Measurements from ENCODE around the gene LSM14A. TPM values are rescaled to one million over a fixed set of nuclear protein-coding genes. Genes with fewer than 3 reads are reported as not detected.
A peak's percentile ranks its signal among the peaks of the same experiment; 100 is the strongest.

LSM14A gene
- total RNA-seq, 1 experiment from 2014 or later: 67.4 TPM

DNA sequence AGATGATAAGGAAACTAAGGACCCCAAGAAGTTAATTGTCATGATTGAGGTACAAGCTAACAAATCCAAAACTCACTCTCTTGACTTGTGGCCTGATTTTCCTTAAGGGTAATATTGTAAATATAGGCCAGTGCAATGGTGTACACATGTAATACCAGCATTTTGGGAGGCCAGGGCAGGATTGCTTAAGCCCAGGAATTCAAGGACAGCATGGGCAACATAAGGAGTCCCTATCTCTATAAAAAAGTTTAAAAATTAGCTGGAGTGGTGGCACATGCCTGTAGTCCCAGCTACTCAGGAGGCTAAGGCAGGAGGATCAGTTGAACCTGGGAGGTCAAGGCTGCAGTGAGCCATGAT, 53.3 kb downstream of the LSM14A start:
- Histone ChIP-seq H3K27ac (ENCODE audit: low read length) (peak overlapping the region; percentile 34; the same call in 1 of the 2 replicates), H2AFZ (ENCODE audit: low read length) (no peak overlapping the region), H3K4me1 (ENCODE audit: insufficient read depth, low read length) (peaks cover 31% of the 10 kb centered on the region), H3K36me3 (ENCODE audit: low read depth, low read length) (peaks cover 60% of the 10 kb centered on the region), H4K20me1 (ENCODE audit: low read length) (peaks cover 5% of the 10 kb centered on the region; the same call in 1 of the 2 replicates), H3K79me2 (ENCODE audit: low read length) (no peaks in the 10 kb centered on the region), H3K27me3 (ENCODE audit: low read length) (no peaks in the 10 kb centered on the region), H3K9me2 (replicated peaks; ENCODE audit: low read length) (no peaks in the 10 kb centered on the region), H3K4me2 (ENCODE audit: low read length) (no peak overlapping the region), H3F3A (ENCODE audit: low read length, unreplicated experiment) (no peaks in the 10 kb centered on the region), H3K9me3 (ENCODE audit: low read length) (no peaks in the 10 kb centered on the region), H3K9ac (ENCODE audit: low read length) (no peak overlapping the region), H3K4me3 (ENCODE audit: low read length) (no peak overlapping the region)
- TF ChIP-seq, protein P1, sequence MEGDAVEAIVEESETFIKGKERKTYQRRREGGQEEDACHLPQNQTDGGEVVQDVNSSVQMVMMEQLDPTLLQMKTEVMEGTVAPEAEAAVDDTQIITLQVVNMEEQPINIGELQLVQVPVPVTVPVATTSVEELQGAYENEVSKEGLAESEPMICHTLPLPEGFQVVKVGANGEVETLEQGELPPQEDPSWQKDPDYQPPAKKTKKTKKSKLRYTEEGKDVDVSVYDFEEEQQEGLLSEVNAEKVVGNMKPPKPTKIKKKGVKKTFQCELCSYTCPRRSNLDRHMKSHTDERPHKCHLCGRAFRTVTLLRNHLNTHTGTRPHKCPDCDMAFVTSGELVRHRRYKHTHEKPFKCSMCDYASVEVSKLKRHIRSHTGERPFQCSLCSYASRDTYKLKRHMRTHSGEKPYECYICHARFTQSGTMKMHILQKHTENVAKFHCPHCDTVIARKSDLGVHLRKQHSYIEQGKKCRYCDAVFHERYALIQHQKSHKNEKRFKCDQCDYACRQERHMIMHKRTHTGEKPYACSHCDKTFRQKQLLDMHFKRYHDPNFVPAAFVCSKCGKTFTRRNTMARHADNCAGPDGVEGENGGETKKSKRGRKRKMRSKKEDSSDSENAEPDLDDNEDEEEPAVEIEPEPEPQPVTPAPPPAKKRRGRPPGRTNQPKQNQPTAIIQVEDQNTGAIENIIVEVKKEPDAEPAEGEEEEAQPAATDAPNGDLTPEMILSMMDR (conservative IDR thresholded peaks at IDR 0.05; ENCODE audit: low read depth, low read length): no peak
- TF ChIP-seq EZH2phosphoT487 (IDR thresholded peaks at IDR 0.05; ENCODE audit: borderline replicate concordance, low read length): no peak
- no peak for TF ChIP-seq EZH2 (IDR thresholded peaks at IDR 0.05; ENCODE audit: low read length, unreplicated experiment)
- ChIA-PET CTCF (no interaction called here), POLR2A (ENCODE audit: unreplicated experiment) (interaction anchor here (0.6 kb wide), 1 partner anchor 108 kb away, joined by 3 read pairs; no protein-coding TSS in a partner anchor)
- ATAC-seq: no peak; the same call in 1 of the 2 replicates
- no peak for DNase-seq
- no TSS peak for BruUV-seq (replicated peaks)
- intact Hi-C loops (cut with micrococcal nuclease): loop anchor here (5.0 kb wide), 1 partner anchor 112 kb away; no protein-coding TSS in a partner anchor

DNA sequence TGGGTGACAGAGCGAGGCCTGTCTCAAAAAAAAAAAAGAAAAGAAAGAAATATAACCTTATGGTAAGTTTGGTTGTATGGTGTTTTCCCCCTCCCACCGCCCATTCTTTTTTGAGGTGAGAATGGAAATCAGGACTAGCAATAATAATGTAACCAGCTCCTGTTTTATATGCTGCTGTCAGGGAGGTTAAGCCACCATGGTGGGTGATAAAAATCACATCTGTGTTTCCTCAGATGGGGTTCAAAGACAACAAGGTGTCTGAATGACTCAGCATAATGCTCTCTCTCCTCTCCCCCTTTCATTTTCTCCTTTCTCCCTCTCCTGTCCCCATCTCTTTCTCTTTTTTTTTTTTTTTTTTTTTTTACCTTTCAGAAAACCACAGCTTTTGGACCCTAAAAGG, 53.7 kb downstream of the LSM14A start:
- Histone ChIP-seq H2AFZ (ENCODE audit: low read length) (no peak overlapping the region), H3K9me2 (replicated peaks; ENCODE audit: low read length) (no peaks in the 10 kb centered on the region), H3K27me3 (ENCODE audit: low read length) (no peaks in the 10 kb centered on the region), H3K79me2 (ENCODE audit: low read length) (no peaks in the 10 kb centered on the region), H3K4me1 (ENCODE audit: insufficient read depth, low read length) (peaks cover 34% of the 10 kb centered on the region), H3F3A (ENCODE audit: low read length, unreplicated experiment) (no peaks in the 10 kb centered on the region), H3K36me3 (ENCODE audit: low read depth, low read length) (peaks cover 60% of the 10 kb centered on the region), H3K9ac (ENCODE audit: low read length) (no peak overlapping the region), H3K9me3 (ENCODE audit: low read length) (no peaks in the 10 kb centered on the region), H3K4me3 (ENCODE audit: low read length) (no peak overlapping the region), H4K20me1 (ENCODE audit: low read length) (peaks cover 5% of the 10 kb centered on the region; the same call in 1 of the 2 replicates), H3K27ac (ENCODE audit: low read length) (no peak overlapping the region), H3K4me2 (ENCODE audit: low read length) (no peak overlapping the region)
- intact Hi-C loops (cut with micrococcal nuclease): loop anchor here (5.0 kb wide), 1 partner anchor 111 kb away; no protein-coding TSS in a partner anchor
- ATAC-seq (no peak), DNase-seq (no peak)
- POLR2A ChIA-PET (ENCODE audit: unreplicated experiment): no interaction called here
- TF ChIP-seq, protein P1 (conservative IDR thresholded peaks at IDR 0.05; ENCODE audit: low read depth, low read length): no peak
- TF ChIP-seq EZH2phosphoT487 (IDR thresholded peaks at IDR 0.05; ENCODE audit: borderline replicate concordance, low read length): no peak
- TF ChIP-seq EZH2 (IDR thresholded peaks at IDR 0.05; ENCODE audit: low read length, unreplicated experiment): no peak
- no TSS peak for BruUV-seq (replicated peaks)
- CTCF ChIA-PET: no interaction called here

DNA sequence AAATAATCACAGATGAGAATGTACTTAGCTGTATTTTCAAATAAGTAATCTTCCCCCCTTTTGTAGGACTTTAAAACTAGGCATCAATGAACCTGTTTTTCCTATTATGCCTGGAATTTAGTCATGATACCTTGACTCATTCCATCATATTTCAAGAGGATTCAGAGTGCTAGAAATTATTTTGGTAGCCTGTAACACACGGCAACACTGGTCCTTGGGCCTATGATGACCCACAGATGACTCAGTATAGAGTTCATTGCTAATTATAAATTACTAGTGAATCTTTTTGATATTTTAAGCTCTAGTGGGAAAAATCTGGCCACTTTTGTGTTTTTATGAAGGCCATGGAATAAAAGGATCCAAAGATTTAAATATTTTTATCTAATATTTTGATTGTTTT, 56.0 kb downstream of the LSM14A start:
- BruUV-seq (replicated peaks): no TSS peak
- Histone ChIP-seq H3F3A (ENCODE audit: low read length, unreplicated experiment) (no peaks in the 10 kb centered on the region), H3K4me1 (ENCODE audit: insufficient read depth, low read length) (peaks cover 52% of the 10 kb centered on the region), H3K27me3 (ENCODE audit: low read length) (no peaks in the 10 kb centered on the region), H3K79me2 (ENCODE audit: low read length) (no peaks in the 10 kb centered on the region), H3K27ac (ENCODE audit: low read length) (no peak overlapping the region), H3K9ac (ENCODE audit: low read length) (no peak overlapping the region), H3K4me3 (ENCODE audit: low read length) (no peak overlapping the region), H3K9me3 (ENCODE audit: low read length) (no peaks in the 10 kb centered on the region), H3K4me2 (ENCODE audit: low read length) (no peak overlapping the region), H3K36me3 (ENCODE audit: low read depth, low read length) (peaks cover 40% of the 10 kb centered on the region), H2AFZ (ENCODE audit: low read length) (no peak overlapping the region), H3K9me2 (replicated peaks; ENCODE audit: low read length) (no peaks in the 10 kb centered on the region), H4K20me1 (ENCODE audit: low read length) (peaks cover 5% of the 10 kb centered on the region; the same call in 1 of the 2 replicates)
- intact Hi-C loops (cut with micrococcal nuclease): loop anchor here (5.0 kb wide), 1 partner anchor 109 kb away; no protein-coding TSS in a partner anchor
- CTCF ChIA-PET: no interaction called here
- DNase-seq: peak; percentile 24
- POLR2A ChIA-PET (ENCODE audit: unreplicated experiment): no interaction called here
- no peak for TF ChIP-seq EZH2phosphoT487 (IDR thresholded peaks at IDR 0.05; ENCODE audit: borderline replicate concordance, low read length)
- no peak for TF ChIP-seq EZH2 (IDR thresholded peaks at IDR 0.05; ENCODE audit: low read length, unreplicated experiment)
- TF ChIP-seq, protein P1 (conservative IDR thresholded peaks at IDR 0.05; ENCODE audit: low read depth, low read length): no peak
- ATAC-seq: no peak

Data from PC-3 (cell line).